Measurements from ENCODE around the gene HOXC4.
"Not testable (repeated sequence)": the region's sequence is repeated elsewhere in the genome, so short reads cannot be mapped to it uniquely, and the experiment has no call there.

Gene HOXC4

DNA sequence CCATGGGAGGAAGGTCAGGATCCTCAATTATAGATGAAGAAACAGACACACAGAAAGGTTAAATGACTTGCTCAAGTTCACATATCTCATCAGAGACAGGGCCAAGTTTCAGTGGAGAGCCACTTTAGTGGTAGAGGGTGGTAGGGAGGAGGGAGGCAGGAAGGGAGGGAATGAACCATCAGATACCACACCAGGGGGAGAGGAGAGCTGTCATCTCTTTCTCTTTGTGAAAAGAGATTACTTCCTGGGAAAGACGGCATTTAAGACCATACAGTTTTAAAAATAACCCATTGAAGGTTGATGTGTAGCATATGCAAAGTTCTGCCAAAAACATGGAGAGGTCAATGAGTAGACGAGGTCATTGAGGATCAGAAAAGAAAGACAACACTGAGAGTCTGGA is 39.3 kb downstream of the HOXC4 start:
- H3K9ac ChIP-seq (ENCODE audit: low read length); H3K27me3 ChIP-seq (replicated peaks; ENCODE audit: control insufficient read depth, insufficient read depth, low read length); H3K9me3 ChIP-seq (ENCODE audit: control insufficient read depth, low read length); DNase-seq (ENCODE audit: low read depth); H3K36me3 ChIP-seq (ENCODE audit: control insufficient read depth, insufficient read depth, low read length, severe bottlenecking); H3K4me3 ChIP-seq (ENCODE audit: low read length); H3K4me1 ChIP-seq (ENCODE audit: control insufficient read depth, insufficient read depth, low read length): not testable (repeated sequence)

DNA sequence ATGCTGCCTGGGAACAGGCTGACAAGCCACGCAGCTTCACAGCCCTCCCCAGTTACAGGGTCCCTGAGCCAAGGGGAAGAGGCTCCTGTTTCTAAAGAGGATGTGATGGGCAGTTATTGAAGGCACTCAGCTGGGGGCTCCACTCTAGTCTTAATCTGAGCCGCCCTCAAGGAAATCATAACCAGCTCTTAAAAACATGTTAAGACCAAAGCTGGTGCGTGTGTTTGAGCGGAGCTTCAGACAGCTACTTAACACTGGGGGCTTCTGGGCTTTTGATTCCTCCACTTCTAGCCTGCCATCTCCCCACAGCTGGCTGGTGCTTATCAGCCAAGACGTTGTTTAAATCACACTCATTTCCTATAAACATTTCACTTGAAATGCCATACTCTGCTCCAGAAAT is 42.3 kb downstream of the HOXC4 start:
- not testable (repeated sequence) for H3K27me3 ChIP-seq (replicated peaks; ENCODE audit: control insufficient read depth, insufficient read depth, low read length); H3K9ac ChIP-seq (ENCODE audit: low read length); H3K36me3 ChIP-seq (ENCODE audit: control insufficient read depth, insufficient read depth, low read length, severe bottlenecking); H3K4me3 ChIP-seq (ENCODE audit: low read length); H3K4me1 ChIP-seq (ENCODE audit: control insufficient read depth, insufficient read depth, low read length); DNase-seq (ENCODE audit: low read depth); H3K9me3 ChIP-seq (ENCODE audit: control insufficient read depth, low read length)

DNA sequence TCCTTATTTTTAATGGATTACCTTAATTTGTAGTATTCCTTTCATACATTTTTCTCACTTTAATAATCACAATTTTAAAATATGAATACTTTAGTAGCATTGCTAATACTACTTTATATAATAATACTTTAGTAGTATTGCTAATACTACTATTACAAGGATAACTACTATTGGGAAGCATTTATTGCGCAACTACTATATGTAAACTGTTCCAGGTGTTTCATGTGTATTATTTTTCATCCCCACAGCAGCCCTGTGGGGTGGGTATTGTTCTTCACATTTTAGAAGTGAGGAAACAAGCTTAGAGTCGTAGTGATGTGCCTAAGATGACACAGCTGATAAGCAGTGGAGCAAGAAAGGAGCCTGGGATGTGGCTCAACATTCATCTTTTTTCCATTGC is 45.0 kb downstream of the HOXC4 start:
- H3K27me3 ChIP-seq (replicated peaks; ENCODE audit: control insufficient read depth, insufficient read depth, low read length); H3K9ac ChIP-seq (ENCODE audit: low read length); H3K4me1 ChIP-seq (ENCODE audit: control insufficient read depth, insufficient read depth, low read length): not testable (repeated sequence)

DNA sequence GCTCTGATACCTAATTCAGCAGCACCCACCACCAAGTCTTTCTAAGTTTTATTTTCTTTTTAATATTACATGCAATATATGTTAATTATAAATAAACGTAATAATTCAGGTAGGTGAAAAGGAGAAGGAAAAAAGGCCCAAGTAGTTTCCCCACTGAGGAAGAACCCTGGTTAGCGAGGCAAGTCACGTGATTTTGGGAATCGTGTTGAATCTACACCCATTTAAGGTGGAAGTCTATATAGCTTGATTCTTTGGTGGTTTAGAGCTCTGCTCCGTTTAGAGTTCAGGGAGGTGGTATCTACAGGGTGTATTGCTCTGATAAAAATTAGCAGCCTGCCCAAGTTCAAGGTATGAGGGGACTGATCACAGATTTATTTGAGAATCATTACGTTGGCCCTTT is 47.0 kb downstream of the HOXC4 start:
- H3K9ac ChIP-seq (ENCODE audit: low read length); H3K27me3 ChIP-seq (replicated peaks; ENCODE audit: control insufficient read depth, insufficient read depth, low read length); H3K36me3 ChIP-seq (ENCODE audit: control insufficient read depth, insufficient read depth, low read length, severe bottlenecking); DNase-seq (ENCODE audit: low read depth); H3K9me3 ChIP-seq (ENCODE audit: control insufficient read depth, low read length); H3K4me3 ChIP-seq (ENCODE audit: low read length); H3K4me1 ChIP-seq (ENCODE audit: control insufficient read depth, insufficient read depth, low read length): not testable (repeated sequence)

More for the DNA sequence above, 45.0 kb downstream of the HOXC4 start:
- H3K9me3 ChIP-seq (ENCODE audit: control insufficient read depth, low read length); H3K4me3 ChIP-seq (ENCODE audit: low read length); DNase-seq (ENCODE audit: low read depth); H3K36me3 ChIP-seq (ENCODE audit: control insufficient read depth, insufficient read depth, low read length, severe bottlenecking): not testable (repeated sequence)

DNA sequence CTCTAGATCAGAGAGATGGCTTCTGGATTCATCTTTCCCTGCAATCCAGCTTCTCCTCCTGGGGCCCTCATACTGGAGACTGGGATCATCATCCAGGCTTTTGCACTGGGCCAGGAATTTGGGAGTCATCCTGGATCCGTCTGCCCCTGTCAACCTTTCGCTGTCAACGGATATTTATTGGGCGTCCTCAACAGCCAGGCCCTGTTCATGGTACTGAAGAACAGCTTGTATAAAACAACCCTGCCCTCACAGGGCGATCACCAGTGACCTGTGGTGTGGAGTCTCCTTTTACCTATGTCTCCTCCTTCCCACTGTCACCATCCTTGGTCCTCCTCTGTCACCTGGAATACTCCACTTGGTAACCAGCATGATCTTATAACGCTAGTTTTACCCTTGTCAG is 48.6 kb downstream of the HOXC4 start:
- DNase-seq (ENCODE audit: low read depth); H3K9me3 ChIP-seq (ENCODE audit: control insufficient read depth, low read length); H3K4me1 ChIP-seq (ENCODE audit: control insufficient read depth, insufficient read depth, low read length); H3K27me3 ChIP-seq (replicated peaks; ENCODE audit: control insufficient read depth, insufficient read depth, low read length); H3K9ac ChIP-seq (ENCODE audit: low read length); H3K4me3 ChIP-seq (ENCODE audit: low read length); H3K36me3 ChIP-seq (ENCODE audit: control insufficient read depth, insufficient read depth, low read length, severe bottlenecking): not testable (repeated sequence)

DNA sequence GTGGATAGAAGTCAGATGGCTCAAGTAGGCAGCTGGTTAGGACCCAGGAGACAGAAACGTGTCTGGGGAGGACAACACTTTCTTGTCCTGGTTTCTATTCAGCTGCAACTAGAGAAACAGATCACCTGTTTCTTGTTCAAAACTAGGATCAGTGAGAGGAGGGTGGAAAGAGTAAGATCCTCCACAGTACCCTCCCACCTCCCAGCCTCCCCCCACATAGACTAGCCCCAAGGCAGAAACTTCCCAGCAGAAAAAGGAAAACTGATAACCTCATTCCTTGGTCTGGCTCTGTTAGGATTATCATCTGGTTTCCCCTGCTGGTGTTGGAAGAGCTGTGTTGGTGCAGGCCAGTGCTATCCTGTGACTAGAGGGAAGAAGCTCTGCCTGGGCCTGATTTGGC is 50.2 kb downstream of the HOXC4 start:
- not testable (repeated sequence) for DNase-seq (ENCODE audit: low read depth); H3K9ac ChIP-seq (ENCODE audit: low read length); H3K4me3 ChIP-seq (ENCODE audit: low read length); H3K4me1 ChIP-seq (ENCODE audit: control insufficient read depth, insufficient read depth, low read length); H3K36me3 ChIP-seq (ENCODE audit: control insufficient read depth, insufficient read depth, low read length, severe bottlenecking); H3K27me3 ChIP-seq (replicated peaks; ENCODE audit: control insufficient read depth, insufficient read depth, low read length); H3K9me3 ChIP-seq (ENCODE audit: control insufficient read depth, low read length)
